Loucy (cell line): ENCODE measurements around the gene IFNLR1.

Experiments used
- H2AFZ ChIP-seq: fragments of 200-600 bp; sonication (generic); 2 replicates; pipeline ENCODE4 v1.6.0; 2016; ENCODE audit warnings: antibody characterized with exemption, mild to moderate bottlenecking, low read length, moderate library complexity
- H3F3A ChIP-seq: fragments of 200-600 bp; 2 replicates; pipeline ENCODE4 v1.6.0; 2016; ENCODE audit warnings: antibody characterized with exemption, low read depth, mild to moderate bottlenecking
- H3K27me3 ChIP-seq: fragments of 200-600 bp; sonication (generic); 2 replicates; pipeline ENCODE4 v1.6.1; 2014; ENCODE audit warnings: low read length, mild to moderate bottlenecking; ENCODE audit not compliant: insufficient read depth, poor library complexity, severe bottlenecking
- H3K36me3 ChIP-seq: fragments of 200-600 bp; sonication (generic); 2 replicates; pipeline ENCODE4 v1.6.1; 2016; ENCODE audit warnings: low read length; ENCODE audit not compliant: insufficient read depth
- H3K4me1 ChIP-seq: fragments of 200-600 bp; sonication (generic); 2 replicates; pipeline ENCODE4 v1.5.1; 2014; ENCODE audit warnings: low read length, mild to moderate bottlenecking; ENCODE audit not compliant: insufficient read depth, poor library complexity, severe bottlenecking
- H3K4me2 ChIP-seq: fragments of 200-600 bp; sonication (generic); 2 replicates; pipeline ENCODE4 v1.6.0; 2014; ENCODE audit warnings: antibody characterized with exemption, low read length, low read depth, mild to moderate bottlenecking; ENCODE audit not compliant: poor library complexity, severe bottlenecking
- H3K4me3 ChIP-seq: fragments of 200-600 bp; sonication (generic); 2 replicates; pipeline ENCODE4 v1.5.1; 2014; ENCODE audit warnings: low read length, mild to moderate bottlenecking, mixed read lengths; ENCODE audit not compliant: poor library complexity, severe bottlenecking
- H3K79me2 ChIP-seq: fragments of 200-600 bp; sonication (generic); 2 replicates; pipeline ENCODE4 v1.6.1; 2014; ENCODE audit warnings: low read length; ENCODE audit not compliant: insufficient read depth
- H3K9ac ChIP-seq: fragments of 200-600 bp; sonication (generic); 2 replicates; pipeline ENCODE4 v1.6.0; 2014; ENCODE audit warnings: mild to moderate bottlenecking, low read depth, low read length, moderate library complexity; ENCODE audit not compliant: poor library complexity, severe bottlenecking
- H3K9me2 ChIP-seq: fragments of 200-600 bp; sonication (generic); replicated peaks from 2 replicates; pipeline ENCODE4 v1.6.1; 2016; ENCODE audit warnings: low read depth, low read length, mixed read lengths
- H3K9me3 ChIP-seq: fragments of 200-600 bp; sonication (generic); 2 replicates; pipeline ENCODE4 v1.6.1; 2014; ENCODE audit warnings: mild to moderate bottlenecking, antibody characterized with exemption, low read length, low read depth; ENCODE audit not compliant: insufficient read depth
- H4K20me1 ChIP-seq: fragments of 200-600 bp; sonication (generic); 2 replicates; pipeline ENCODE4 v1.6.0; 2014; ENCODE audit warnings: antibody characterized with exemption, low read length, mild to moderate bottlenecking; ENCODE audit not compliant: insufficient read depth, poor library complexity, severe bottlenecking
- CTCF ChIP-seq: fragments of 200-600 bp; sonication (generic); conservative IDR thresholded peaks from 2 replicates; pipeline ENCODE4 v1.5.1; 2014; ENCODE audit warnings: mild to moderate bottlenecking, antibody characterized with exemption, low read length
- EZH2phosphoT487 ChIP-seq: fragments of 200-600 bp; IDR thresholded peaks from 2 replicates; pipeline ENCODE4 v1.6.1; 2018; ENCODE audit warnings: antibody characterized with exemption, mild to moderate bottlenecking, moderate library complexity, borderline replicate concordance

Gene IFNLR1

GRCh38 chr1:24173638-24174575, 13.2 kb downstream of the IFNLR1 start:
- no peaks in the 10 kb centered on the region for H3K4me1 ChIP-seq
- no peaks in the 10 kb centered on the region for H3K27me3 ChIP-seq
- no peak overlapping the region for H3K4me3 ChIP-seq
- no peaks in the 10 kb centered on the region for H3K9me2 ChIP-seq
- H3K36me3 ChIP-seq, result no peaks in the 10 kb centered on the region
- TF ChIP-seq EZH2phosphoT487 (no peak), CTCF (no peak)
- no peaks in the 10 kb centered on the region for H4K20me1 ChIP-seq
- no peaks in the 10 kb centered on the region for H3K79me2 ChIP-seq
- no peak overlapping the region for H2AFZ ChIP-seq
- H3K9ac ChIP-seq, result no peak overlapping the region
- H3K9me3 ChIP-seq, result no peaks in the 10 kb centered on the region
- no peak overlapping the region for H3K4me2 ChIP-seq
- H3F3A ChIP-seq, result no peaks in the 10 kb centered on the region

DNA sequence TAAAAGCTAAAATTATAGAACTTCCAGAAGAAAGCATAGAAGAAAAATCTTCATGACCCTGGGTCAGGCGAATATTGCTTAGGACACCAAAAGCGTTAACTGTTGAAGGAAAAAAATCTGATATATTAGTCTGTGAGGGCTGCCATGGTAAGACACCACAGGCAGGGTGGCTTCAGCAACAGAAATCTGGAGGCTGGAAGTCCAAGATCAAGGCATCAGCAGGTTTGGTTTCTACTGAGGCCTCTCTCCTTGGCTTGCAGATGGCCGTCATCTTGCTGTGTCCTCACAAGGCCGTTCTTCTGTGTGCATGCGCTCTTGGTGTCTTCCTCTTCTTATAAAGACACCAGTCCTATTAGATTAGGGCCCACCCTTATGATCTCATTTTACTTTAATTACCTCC, 14.5 kb downstream of the IFNLR1 start:
- H4K20me1 ChIP-seq, result no peaks in the 10 kb centered on the region
- no peak overlapping the region for H3K4me3 ChIP-seq
- no peaks in the 10 kb centered on the region for H3K9me2 ChIP-seq
- H3K9ac ChIP-seq, result no peak overlapping the region
- TF ChIP-seq CTCF (no peak), EZH2phosphoT487 (no peak)
- no peaks in the 10 kb centered on the region for H3K9me3 ChIP-seq
- no peaks in the 10 kb centered on the region for H3K79me2 ChIP-seq
- no peaks in the 10 kb centered on the region for H3K27me3 ChIP-seq
- no peak overlapping the region for H3K4me2 ChIP-seq
- no peaks in the 10 kb centered on the region for H3K36me3 ChIP-seq
- no peaks in the 10 kb centered on the region for H3F3A ChIP-seq
- no peak overlapping the region for H2AFZ ChIP-seq
- H3K4me1 ChIP-seq, result no peaks in the 10 kb centered on the region

DNA sequence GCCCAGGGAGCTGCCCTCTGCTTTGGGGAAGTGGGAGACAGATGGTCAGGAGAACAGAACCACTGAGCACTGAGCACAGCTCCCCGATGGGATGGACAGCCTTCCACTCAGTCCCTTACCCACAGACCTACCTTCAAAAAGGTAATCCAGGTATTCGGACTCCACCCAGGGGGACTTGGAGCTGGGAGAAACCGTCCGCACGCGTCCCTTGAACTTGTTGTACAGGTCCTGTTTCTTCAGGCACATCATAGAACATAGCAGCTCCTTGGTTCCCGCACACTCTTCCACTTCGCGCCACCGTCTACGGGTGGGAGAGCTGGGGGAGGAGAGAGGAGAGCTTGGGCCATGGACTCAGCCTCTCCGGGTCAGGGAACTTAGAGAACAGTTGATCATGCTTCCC, 17.8 kb downstream of the IFNLR1 start:
- H3K27me3 ChIP-seq, result no peaks in the 10 kb centered on the region
- TF ChIP-seq EZH2phosphoT487 (no peak), CTCF (no peak)
- H3K9me3 ChIP-seq, result no peaks in the 10 kb centered on the region
- no peaks in the 10 kb centered on the region for H4K20me1 ChIP-seq
- no peaks in the 10 kb centered on the region for H3K4me1 ChIP-seq
- no peaks in the 10 kb centered on the region for H3K9me2 ChIP-seq
- H3K4me3 ChIP-seq, result no peak overlapping the region
- no peak overlapping the region for H2AFZ ChIP-seq
- no peaks in the 10 kb centered on the region for H3K36me3 ChIP-seq
- no peaks in the 10 kb centered on the region for H3K79me2 ChIP-seq
- H3K4me2 ChIP-seq, result no peak overlapping the region
- no peak overlapping the region for H3K9ac ChIP-seq
- no peaks in the 10 kb centered on the region for H3F3A ChIP-seq
